ENCODE results near the gene PRKAG2.

GRCh38 chr7:151792636-151793035 is 84.3 kb downstream of the PRKAG2 start:
- TF ChIP-seq, protein P1, sequence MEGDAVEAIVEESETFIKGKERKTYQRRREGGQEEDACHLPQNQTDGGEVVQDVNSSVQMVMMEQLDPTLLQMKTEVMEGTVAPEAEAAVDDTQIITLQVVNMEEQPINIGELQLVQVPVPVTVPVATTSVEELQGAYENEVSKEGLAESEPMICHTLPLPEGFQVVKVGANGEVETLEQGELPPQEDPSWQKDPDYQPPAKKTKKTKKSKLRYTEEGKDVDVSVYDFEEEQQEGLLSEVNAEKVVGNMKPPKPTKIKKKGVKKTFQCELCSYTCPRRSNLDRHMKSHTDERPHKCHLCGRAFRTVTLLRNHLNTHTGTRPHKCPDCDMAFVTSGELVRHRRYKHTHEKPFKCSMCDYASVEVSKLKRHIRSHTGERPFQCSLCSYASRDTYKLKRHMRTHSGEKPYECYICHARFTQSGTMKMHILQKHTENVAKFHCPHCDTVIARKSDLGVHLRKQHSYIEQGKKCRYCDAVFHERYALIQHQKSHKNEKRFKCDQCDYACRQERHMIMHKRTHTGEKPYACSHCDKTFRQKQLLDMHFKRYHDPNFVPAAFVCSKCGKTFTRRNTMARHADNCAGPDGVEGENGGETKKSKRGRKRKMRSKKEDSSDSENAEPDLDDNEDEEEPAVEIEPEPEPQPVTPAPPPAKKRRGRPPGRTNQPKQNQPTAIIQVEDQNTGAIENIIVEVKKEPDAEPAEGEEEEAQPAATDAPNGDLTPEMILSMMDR (IDR thresholded peaks at IDR 0.05) = no peak
- TF ChIP-seq POLR2A (IDR thresholded peaks at IDR 0.05) = no peak
